B cell (primary cell): ENCODE data around the gene HIPK2. TPM values are rescaled to one million over a fixed set of nuclear protein-coding genes. Genes with fewer than 3 reads are reported as not detected.

Source experiments
- ATAC-seq: fragments of 200-7000 bp; cut with Tn5 transposase; one replicate; pipeline ENCODE4 v1.10.0; 2021; ENCODE audit warnings: low read depth, mild to moderate bottlenecking, moderate number of reproducible peaks, moderate library complexity
- CTCF ChIA-PET: fragments of 350-600 bp; sonication (Branson Sonifier 250); formaldehyde crosslinking; loops from one replicate; lab custom pipeline; 2021; ENCODE audit warnings: antibody characterized with exemption, inconsistent platforms; lab: Charles Lee
- POLR2A ChIA-PET: fragments of 350-600 bp; sonication (Branson Sonifier 250); formaldehyde crosslinking; loops from one replicate; lab custom pipeline; 2021; ENCODE audit warnings: antibody characterized with exemption; lab: Charles Lee
- DNase-seq: peaks from one replicate; pipeline ENCODE4 v3.0.0; 2013
- H2AFZ ChIP-seq: 2 replicates; pipeline ENCODE4 v1.6.1; 2012; ENCODE audit warnings: mild to moderate bottlenecking, low read depth, low read length; ENCODE audit not compliant: insufficient read depth, poor library complexity, severe bottlenecking
- H3K27ac ChIP-seq, 2 donors: 1 replicate in 1 of 2; 2 replicates in 1 of 2; pipeline ENCODE4 v1.5.1; 2012 to 2013; ENCODE audit warnings: low read length in 2 of 2, mild to moderate bottlenecking in 2 of 2, moderate library complexity in 1 of 2
- H3K27me3 ChIP-seq, 4 experiments: fragments of 200-600 bp in 1 of 4; sonication (generic) in 1 of 4; replicated peaks in 1 of 4; 1 replicate in 2 of 4; 2 replicates in 2 of 4; pipeline versions ENCODE4 v1.6.1 to v1.7.0; 2013 to 2016; ENCODE audit warnings: low read length in 3 of 4, mild to moderate bottlenecking in 2 of 4, mixed read lengths in 1 of 4, moderate library complexity in 1 of 4; ENCODE audit not compliant: insufficient read depth in 4 of 4, control insufficient read depth in 3 of 4; ENCODE audit errors: control extremely low read depth in 1 of 4
- H3K36me3 ChIP-seq, 2 experiments: replicated peaks in 1 of 2; 1 replicate in 1 of 2; 2 replicates in 1 of 2; pipeline versions ENCODE4 v1.6.1 to v1.7.1; 2013; ENCODE audit warnings: low read length in 1 of 2; ENCODE audit not compliant: insufficient read depth in 2 of 2, control insufficient read depth in 1 of 2; ENCODE audit errors: control extremely low read depth in 1 of 2, extremely low read depth in 1 of 2
- H3K4me1 ChIP-seq, 2 donors: fragments of 200-600 bp in 1 of 2; sonication (generic) in 1 of 2; 1 replicate in 1 of 2; 2 replicates in 1 of 2; pipeline versions ENCODE4 v1.5.1 to v1.6.1; 2013 to 2017; ENCODE audit warnings: low read length in 2 of 2; ENCODE audit not compliant: control insufficient read depth in 2 of 2, insufficient read depth in 2 of 2
- H3K4me2 ChIP-seq: replicated peaks from 2 replicates; pipeline ENCODE3; 2012; ENCODE audit warnings: mild to moderate bottlenecking, low read depth, low read length; ENCODE audit not compliant: poor library complexity, severe bottlenecking
- H3K4me3 ChIP-seq, 5 experiments: fragments of 200-600 bp in 1 of 5; sonication (generic) in 1 of 5; 1 replicate in 3 of 5; 2 replicates in 2 of 5; pipeline versions ENCODE4 v1.5.1 to v1.7.0; 2011 to 2016; ENCODE audit warnings: low read length in 4 of 5, mild to moderate bottlenecking in 4 of 5, low read depth in 2 of 5, control low read depth in 1 of 5, moderate library complexity in 1 of 5; ENCODE audit not compliant: insufficient read depth in 1 of 5; ENCODE audit errors: control extremely low read depth in 1 of 5, extremely low read depth in 1 of 5
- H3K79me2 ChIP-seq: fragments of 200-600 bp; sonication (generic); one replicate; pipeline ENCODE4 v1.6.0; 2016; ENCODE audit warnings: low read length; ENCODE audit not compliant: control insufficient read depth, insufficient read depth
- H3K9ac ChIP-seq: fragments of 200-600 bp; sonication (generic); 2 replicates; pipeline ENCODE4 v1.6.1; 2017; ENCODE audit warnings: mild to moderate bottlenecking, low read length, moderate library complexity
- H3K9me3 ChIP-seq, 3 donors: one replicate each; pipeline versions ENCODE4 v1.6.1 to v1.7.1; 2013; ENCODE audit warnings: low read length in 2 of 3; ENCODE audit not compliant: control insufficient read depth in 2 of 3, insufficient read depth in 1 of 3; ENCODE audit errors: control extremely low read depth in 1 of 3
- H4K20me1 ChIP-seq: 2 replicates; pipeline ENCODE4 v1.6.0; 2012; ENCODE audit warnings: mild to moderate bottlenecking, low read length; ENCODE audit not compliant: insufficient read depth, control insufficient read depth, poor library complexity, severe bottlenecking
- H3K27ac Mint-ChIP-seq: one replicate; pipeline ENCODE4 v1.8.0; 2021; ENCODE audit warnings: mixed read lengths
- H3K27me3 Mint-ChIP-seq: one replicate; pipeline ENCODE4 v1.8.0; 2021; ENCODE audit warnings: mixed read lengths
- H3K4me1 Mint-ChIP-seq: one replicate; pipeline ENCODE4 v1.8.0; 2021; ENCODE audit warnings: mixed read lengths
- H3K4me3 Mint-ChIP-seq: one replicate; pipeline ENCODE4 v1.8.0; 2021; ENCODE audit warnings: mixed read lengths
- H3K9me3 Mint-ChIP-seq: one replicate; pipeline ENCODE4 v1.8.0; 2022; ENCODE audit warnings: mixed read lengths; ENCODE audit not compliant: insufficient read depth
- EZH2 ChIP-seq: IDR thresholded peaks from 2 replicates; pipeline ENCODE4 v1.6.1; 2012; ENCODE audit warnings: borderline replicate concordance, low read depth, mild to moderate bottlenecking, moderate library complexity, low read length; ENCODE audit not compliant: insufficient read depth, poor library complexity, severe bottlenecking
- WGBS: methylation state at CpG from one replicate; pipeline ENCODE4 v1.1.5; 2013; ENCODE audit warnings: missing lambda C conversion rate; ENCODE audit not compliant: insufficient coverage; 5-methylcytosine and 5-hydroxymethylcytosine counted together
- intact Hi-C: fragments of 100-400 bp; cut with micrococcal nuclease; formaldehyde crosslinking; loops from one replicate; pipeline ENCODE4 v1.10.0; 2022
- polyA plus RNA-seq: library from polyadenylated mRNA; depleted of rRNA; stranded (reverse); fragments of >200 nt; gene quantifications from 2 replicates; pipeline ENCODE4 v1.2.3, GENCODE V29; 2012
- total RNA-seq, 2 donors: library from RNA; stranded (reverse); fragments of 120-200 nt in 1 of 2; gene quantifications; 1 replicate in 1 of 2; 2 replicates in 1 of 2; pipeline versions ENCODE4 v1.2.3 to v1.2.4, GENCODE V29; 2013 to 2022
- TF ChIP-seq, protein P1 (sequence below): fragments of 200-600 bp; IDR thresholded peaks from one replicate; pipeline ENCODE4 v1.8.0; 2022; ENCODE audit warnings: antibody characterized with exemption, mild to moderate bottlenecking

HIPK2 gene
- total and polyA plus RNA-seq, 2 donors (not counting 1 experiment from before 2014, with no cell fraction given): 6.8 to 58.2 TPM

DNA sequence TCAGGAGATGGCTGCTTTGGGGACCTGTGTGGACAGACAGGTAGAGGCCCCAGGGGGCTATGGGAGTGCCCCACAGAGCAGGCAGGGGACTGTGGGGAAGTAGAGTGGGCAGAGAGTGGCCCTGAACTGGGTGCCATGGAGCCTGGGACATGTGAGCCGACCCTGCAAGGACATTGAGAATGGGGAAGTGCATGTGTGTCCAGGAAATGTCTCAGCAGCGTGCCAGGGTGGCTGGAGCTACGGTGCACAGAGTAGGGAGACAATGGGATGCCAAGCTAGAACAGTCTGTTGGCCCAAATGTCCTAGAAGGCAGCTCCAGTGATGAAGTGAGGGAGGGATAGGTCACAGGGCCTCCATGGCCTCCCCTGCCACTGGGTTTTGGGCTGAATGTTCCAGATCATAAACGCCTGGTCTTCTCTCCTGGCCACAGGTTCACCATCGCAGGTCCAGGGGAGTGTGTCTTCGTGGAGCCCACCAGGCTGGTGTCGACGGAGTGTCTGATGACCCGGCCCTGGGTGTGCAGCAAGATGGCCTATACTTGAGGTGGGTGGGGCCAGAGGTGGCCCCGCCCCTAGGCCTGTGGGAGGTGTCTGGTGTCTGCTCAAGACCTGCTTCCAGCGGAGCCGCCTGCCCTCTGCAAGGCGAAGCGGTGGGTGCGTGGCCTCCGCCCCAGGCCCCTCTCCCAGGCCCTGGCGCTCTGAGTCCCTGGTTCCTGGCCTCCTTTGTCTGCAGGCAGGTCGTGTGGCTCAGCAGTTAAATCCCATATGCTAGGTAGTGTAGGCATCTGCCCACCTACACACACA lies 233.8 kb downstream of the HIPK2 start:
- intact Hi-C loops: no loop called here
- Histone ChIP-seq H3K27ac (no peak overlapping the region), H3K4me1 (no peaks in the 10 kb centered on the region), H3K36me3 (no peaks in the 10 kb centered on the region), H3K4me2 (no peak overlapping the region), H2AFZ (no peak overlapping the region), H4K20me1 (no peaks in the 10 kb centered on the region), H3K9ac (no peak overlapping the region), H3K27me3 (no peaks in the 10 kb centered on the region), H3K79me2 (no peaks in the 10 kb centered on the region), H3K4me3 (no peak overlapping the region), H3K9me3 (peaks cover 0 to 10% (median 0%) of the 10 kb centered on the region in 3 donors)
- H3K27me3 Mint-ChIP-seq: peaks cover 6% of the 10 kb centered on the region
- no peaks in the 10 kb centered on the region for H3K9me3 Mint-ChIP-seq
- ATAC-seq (no peak), DNase-seq (no peak)
- POLR2A ChIA-PET: no interaction called here
- TF ChIP-seq, protein P1, sequence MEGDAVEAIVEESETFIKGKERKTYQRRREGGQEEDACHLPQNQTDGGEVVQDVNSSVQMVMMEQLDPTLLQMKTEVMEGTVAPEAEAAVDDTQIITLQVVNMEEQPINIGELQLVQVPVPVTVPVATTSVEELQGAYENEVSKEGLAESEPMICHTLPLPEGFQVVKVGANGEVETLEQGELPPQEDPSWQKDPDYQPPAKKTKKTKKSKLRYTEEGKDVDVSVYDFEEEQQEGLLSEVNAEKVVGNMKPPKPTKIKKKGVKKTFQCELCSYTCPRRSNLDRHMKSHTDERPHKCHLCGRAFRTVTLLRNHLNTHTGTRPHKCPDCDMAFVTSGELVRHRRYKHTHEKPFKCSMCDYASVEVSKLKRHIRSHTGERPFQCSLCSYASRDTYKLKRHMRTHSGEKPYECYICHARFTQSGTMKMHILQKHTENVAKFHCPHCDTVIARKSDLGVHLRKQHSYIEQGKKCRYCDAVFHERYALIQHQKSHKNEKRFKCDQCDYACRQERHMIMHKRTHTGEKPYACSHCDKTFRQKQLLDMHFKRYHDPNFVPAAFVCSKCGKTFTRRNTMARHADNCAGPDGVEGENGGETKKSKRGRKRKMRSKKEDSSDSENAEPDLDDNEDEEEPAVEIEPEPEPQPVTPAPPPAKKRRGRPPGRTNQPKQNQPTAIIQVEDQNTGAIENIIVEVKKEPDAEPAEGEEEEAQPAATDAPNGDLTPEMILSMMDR: no peak
- TF ChIP-seq EZH2: no peak
- no peak overlapping the region for H3K27ac Mint-ChIP-seq
- H3K4me3 Mint-ChIP-seq: no peak overlapping the region
- no peaks in the 10 kb centered on the region for H3K4me1 Mint-ChIP-seq
- CTCF ChIA-PET: no interaction called here
- 82% methylated on average over 17 of the region's 18 CpGs for WGBS

DNA sequence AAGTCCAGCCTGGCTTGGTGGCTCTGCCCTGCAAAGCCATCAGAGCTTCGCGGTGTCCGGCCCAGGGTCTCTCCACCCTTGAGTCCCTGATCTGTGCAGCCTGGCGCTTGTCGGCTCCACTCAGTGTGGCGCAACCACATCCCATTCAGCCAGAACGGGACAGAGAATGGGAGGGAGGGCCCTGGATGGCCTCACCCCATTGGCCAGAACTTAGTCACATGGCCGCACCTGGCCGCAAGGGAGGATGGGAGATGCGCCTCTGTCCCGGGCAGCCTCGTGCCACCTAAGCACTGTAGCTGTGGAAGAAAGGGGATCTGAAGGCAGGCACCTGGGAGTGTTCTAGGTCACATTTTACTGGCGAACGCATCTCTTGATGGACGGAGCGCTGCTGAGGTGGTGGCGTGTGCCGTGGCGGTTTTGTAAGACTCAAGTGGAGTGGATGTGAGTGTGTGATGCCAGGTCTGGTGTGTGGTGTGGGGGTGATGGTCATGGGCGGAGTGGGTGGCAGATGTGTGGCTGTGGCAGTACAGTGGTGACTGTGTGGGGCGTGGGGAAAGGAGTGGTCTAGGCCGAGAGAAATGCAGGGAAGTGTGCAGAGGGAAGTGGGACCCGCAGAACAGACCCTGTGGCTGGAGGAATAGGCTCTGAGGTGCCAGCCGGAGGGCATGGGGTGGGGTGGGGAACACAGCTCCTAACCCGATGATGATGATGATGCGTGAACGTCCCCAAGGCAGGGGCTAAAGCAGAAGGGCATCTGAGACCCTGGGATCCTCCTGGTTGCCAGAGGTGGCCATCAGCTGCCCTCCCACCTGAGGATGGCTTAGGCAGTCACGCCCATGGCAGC lies 235.3 kb downstream of the HIPK2 start:
- Histone ChIP-seq H3K79me2 (no peaks in the 10 kb centered on the region), H3K27me3 (no peaks in the 10 kb centered on the region), H3K9me3 (peaks cover 0 to 10% (median 0%) of the 10 kb centered on the region in 3 donors), H3K4me3 (no peak overlapping the region), H2AFZ (no peak overlapping the region), H3K9ac (no peak overlapping the region), H3K36me3 (no peaks in the 10 kb centered on the region), H3K4me2 (no peak overlapping the region), H3K27ac (no peak overlapping the region), H4K20me1 (no peaks in the 10 kb centered on the region), H3K4me1 (no peaks in the 10 kb centered on the region)
- Mint-ChIP-seq H3K4me1 (no peaks in the 10 kb centered on the region), H3K9me3 (no peaks in the 10 kb centered on the region), H3K27me3 (peaks cover 6% of the 10 kb centered on the region), H3K27ac (no peak overlapping the region), H3K4me3 (no peak overlapping the region)
- WGBS: 97% methylated on average over 28 of the region's 28 CpGs
- ChIA-PET CTCF (no interaction called here), POLR2A (no interaction called here)
- TF ChIP-seq, protein P1: no peak
- TF ChIP-seq EZH2: no peak
- ATAC-seq (no peak), DNase-seq (no peak)
- intact Hi-C loops: no loop called here
